GM18858 (cell line): Measurements from ENCODE around the gene GSTCD.
"Not testable (repeated sequence)": the region's sequence is repeated elsewhere in the genome, so short reads cannot be mapped to it uniquely, and the experiment has no call there.

ENCODE experiments used
- ATAC-seq: cut with Tn5 transposase; IDR thresholded peaks from one replicate; pipeline ENCODE4 v1.9.1; 2021; ENCODE audit not compliant: unreplicated experiment

Gene GSTCD

GRCh38 chr4:105708181-105709080 is at the start of gene GSTCD, which contains the start of gene INTS12:
Gene GSTCD, plus strand, starts transcription at chr4:105708784. Its CDS starts 8,830 bp downstream, at chr4:105717614.
Gene INTS12, minus strand, starts transcription at chr4:105708689. Its CDS starts 8,684 bp downstream, at chr4:105700005.
- ATAC-seq: peak; percentile 61

- no peak for ATAC-seq
Measured at GRCh38 chr4:105659190-105659589, 49.4 kb upstream of the GSTCD start.

- ATAC-seq: no peak
Measured at GRCh38 chr4:105661028-105661427, 47.6 kb upstream of the GSTCD start.

GRCh38 chr4:105662935-105663675 is 45.5 kb upstream of the GSTCD start:
- no peak for ATAC-seq

- no peak for ATAC-seq
Measured at GRCh38 chr4:105666693-105667092, 41.9 kb upstream of the GSTCD start.

- no peak for ATAC-seq
Measured at GRCh38 chr4:105670684-105671083, 37.9 kb upstream of the GSTCD start.

- no peak for ATAC-seq
Measured at GRCh38 chr4:105671301-105671700, 37.3 kb upstream of the GSTCD start.

GRCh38 chr4:105674011-105674410 is 34.6 kb upstream of the GSTCD start:
- no peak for ATAC-seq

GRCh38 chr4:105677709-105678108 is 30.9 kb upstream of the GSTCD start:
- ATAC-seq: no peak

- no peak for ATAC-seq
Measured at GRCh38 chr4:105679186-105679585, 29.4 kb upstream of the GSTCD start.

GRCh38 chr4:105683038-105683437 is 25.5 kb upstream of the GSTCD start:
- ATAC-seq: no peak

- ATAC-seq: no peak
Measured at GRCh38 chr4:105686571-105686970, 22.0 kb upstream of the GSTCD start.

GRCh38 chr4:105694812-105695211 is 13.8 kb upstream of the GSTCD start:
- not testable (repeated sequence) for ATAC-seq

GRCh38 chr4:105695832-105696231 is 12.8 kb upstream of the GSTCD start:
- ATAC-seq: not testable (repeated sequence)

- ATAC-seq: no peak
Measured at GRCh38 chr4:105698607-105699006, 10.0 kb upstream of the GSTCD start.

- no peak for ATAC-seq
Measured at GRCh38 chr4:105707782-105708180, 803 bp upstream of the GSTCD start.

- peak; percentile 10 for ATAC-seq
Measured at GRCh38 chr4:105709081-105709450, 482 bp downstream of the GSTCD start.

GRCh38 chr4:105710012-105710600 is 1.5 kb downstream of the GSTCD start:
- ATAC-seq: no peak

- ATAC-seq: no peak
Measured at GRCh38 chr4:105710678-105711077, 2.1 kb downstream of the GSTCD start.

- no peak for ATAC-seq
Measured at GRCh38 chr4:105712766-105713165, 4.2 kb downstream of the GSTCD start.

GRCh38 chr4:105714071-105714521 is 5.5 kb downstream of the GSTCD start:
- ATAC-seq: peak; percentile 53
